Upper lobe of left lung (tissue), 4 donors: ENCODE results near the gene LAMC2.

Experiments
- CTCF ChIP-seq, 6 experiments: fragments of 450-650 bp in 4 of 6; fragments of 200-600 bp in 2 of 6; sonication (generic) in 2 of 6; IDR thresholded peaks; one replicate each; pipeline ENCODE4 v1.5.1; 2016 to 2019; ENCODE audit warnings: antibody characterized with exemption in 6 of 6
- EP300 ChIP-seq, 4 donors: sonication (generic); formaldehyde crosslinking; IDR thresholded peaks; one replicate each; pipeline ENCODE4 v1.5.1; 2017; ENCODE audit warnings: antibody characterized with exemption in 4 of 4, control low read depth in 2 of 4
- POLR2A ChIP-seq, 4 donors: fragments of 450-650 bp; IDR thresholded peaks; one replicate each; pipeline ENCODE4 v1.5.1; 2016 to 2017; ENCODE audit warnings: antibody characterized with exemption in 4 of 4, mild to moderate bottlenecking in 2 of 4

- no peak for TF ChIP-seq CTCF (IDR thresholded peaks at IDR 0.05)
- no peak for TF ChIP-seq POLR2A (IDR thresholded peaks at IDR 0.05)
- no peak for TF ChIP-seq EP300 (IDR thresholded peaks at IDR 0.05)
These were observed 21.1 kb upstream of the LAMC2 start for GRCh38 chr1:183164963-183165362.
